Measurements from ENCODE around the gene LTO1. TPM values are rescaled to one million over a fixed set of nuclear protein-coding genes. Genes with fewer than 3 reads are reported as not detected.
A peak's percentile ranks its signal among the peaks of the same experiment; 100 is the strongest.

Gene LTO1
- total and polyA plus RNA-seq, 4 donors: 12.4 to 27.5 (median 19.4) TPM

- no peak overlapping the region for H3K4me3 ChIP-seq
- peaks cover 0 to 8% (median 3%) of the 10 kb centered on the region in 5 donors for H3K4me1 ChIP-seq (ENCODE audit: control insufficient read depth in 5 of 5, insufficient read depth in 5 of 5, low read length in 5 of 5)
- no peak for TF ChIP-seq CTCF (IDR thresholded peaks at IDR 0.05; ENCODE audit: control extremely low read depth, extremely low read depth)
- no peak overlapping the region for H3K9ac ChIP-seq (ENCODE audit: insufficient read depth in 1 of 2, low read length in 2 of 2)
- DNase-seq (no peak), ATAC-seq (ENCODE audit: insufficient read depth, low FRiP score) (no peak)
- peaks cover 20 to 34% (median 21%) of the 10 kb centered on the region in 3 donors for H3K27me3 ChIP-seq (ENCODE audit: control insufficient read depth in 3 of 3, insufficient read depth in 3 of 3, low read length in 2 of 3)
- no peak overlapping the region for H3K27ac ChIP-seq (ENCODE audit: low read depth in 1 of 2, low read length in 1 of 2)
- H3K36me3 ChIP-seq (ENCODE audit: control insufficient read depth in 4 of 4, insufficient read depth in 4 of 4, low read length in 4 of 4): no peaks in the 10 kb centered on the region
- H3K9me3 ChIP-seq (ENCODE audit: control insufficient read depth in 4 of 4, insufficient read depth in 3 of 4, low read length in 3 of 4): peaks cover 0 to 3% (median 0%) of the 10 kb centered on the region in 4 donors
- WGBS, 2 donors: 65 to 66% methylated on average over 15 of the region's 15 CpGs
These were observed 33.7 kb upstream of the LTO1 start for GRCh38 chr11:69708736-69709401.

- H3K9me3 ChIP-seq (ENCODE audit: control insufficient read depth in 4 of 4, insufficient read depth in 3 of 4, low read length in 3 of 4): peaks cover 0 to under 1% (median 0%) of the 10 kb centered on the region in 4 donors
- ATAC-seq (ENCODE audit: insufficient read depth, low FRiP score): no peak
- peaks cover 0 to 13% (median 3%) of the 10 kb centered on the region in 5 donors for H3K4me1 ChIP-seq (ENCODE audit: control insufficient read depth in 5 of 5, insufficient read depth in 5 of 5, low read length in 5 of 5)
- no peak overlapping the region for H3K27ac ChIP-seq (ENCODE audit: low read depth in 1 of 2, low read length in 1 of 2)
- H3K36me3 ChIP-seq (ENCODE audit: control insufficient read depth in 4 of 4, insufficient read depth in 4 of 4, low read length in 4 of 4): no peaks in the 10 kb centered on the region
- no peak for TF ChIP-seq CTCF (IDR thresholded peaks at IDR 0.05; ENCODE audit: control extremely low read depth, extremely low read depth)
- no peak overlapping the region for H3K9ac ChIP-seq (ENCODE audit: insufficient read depth in 1 of 2, low read length in 2 of 2)
- WGBS, 2 donors: 38 to 48% methylated on average over 7 of the region's 7 CpGs
- H3K27me3 ChIP-seq (ENCODE audit: control insufficient read depth in 3 of 3, insufficient read depth in 3 of 3, low read length in 2 of 3): peaks cover 27 to 45% (median 28%) of the 10 kb centered on the region in 3 donors
- DNase-seq: peak in 2 of 3 donors; percentile 34 to 42
- no peak overlapping the region for H3K4me3 ChIP-seq
These were observed 32.0 kb upstream of the LTO1 start for GRCh38 chr11:69707176-69707575.

GRCh38 chr11:69705901-69706787 lies 31.0 kb upstream of the LTO1 start:
- Histone ChIP-seq H3K4me1 (ENCODE audit: control insufficient read depth in 5 of 5, insufficient read depth in 5 of 5, low read length in 5 of 5) (peaks cover 0 to 12% (median 3%) of the 10 kb centered on the region in 5 donors), H3K9me3 (ENCODE audit: control insufficient read depth in 4 of 4, insufficient read depth in 3 of 4, low read length in 3 of 4) (no peaks in the 10 kb centered on the region), H3K9ac (ENCODE audit: insufficient read depth in 1 of 2, low read length in 2 of 2) (no peak overlapping the region), H3K27ac (ENCODE audit: low read depth in 1 of 2, low read length in 1 of 2) (no peak overlapping the region), H3K27me3 (ENCODE audit: control insufficient read depth in 3 of 3, insufficient read depth in 3 of 3, low read length in 2 of 3) (peaks cover 27 to 53% (median 37%) of the 10 kb centered on the region in 3 donors), H3K4me3 (no peak overlapping the region), H3K36me3 (ENCODE audit: control insufficient read depth in 4 of 4, insufficient read depth in 4 of 4, low read length in 4 of 4) (no peaks in the 10 kb centered on the region)
- DNase-seq (no peak), ATAC-seq (ENCODE audit: insufficient read depth, low FRiP score) (no peak)
- WGBS, 2 donors: 42 to 48% methylated on average over 20 of the region's 20 CpGs
- TF ChIP-seq CTCF (IDR thresholded peaks at IDR 0.05; ENCODE audit: control extremely low read depth, extremely low read depth): no peak
